A549 (cell line): Measurements from ENCODE around the gene AMIGO2. TPM values are rescaled to one million over a fixed set of nuclear protein-coding genes. Genes with fewer than 3 reads are reported as not detected.

Experiments
- ATAC-seq, 2 experiments: fragments of 200-7000 bp in 1 of 2; fragments of >200 bp in 1 of 2; cut with Nextera tagmentation in 1 of 2; cut with Tn5 transposase in 1 of 2; 3 replicates each; pipeline versions ENCODE4 v1.8.0 to v1.9.1; 2018 to 2020; ENCODE audit warnings: mild to moderate bottlenecking in 1 of 2, moderate library complexity in 1 of 2
- CTCF ChIA-PET: fragments of 300-600 bp; sonication (Branson Sonifier 250); formaldehyde crosslinking; extraction: SDS; loops from one replicate; lab custom pipeline; 2021; ENCODE audit warnings: antibody characterized with exemption, inconsistent platforms; lab: Yijun Ruan, JAX
- POLR2A ChIA-PET: fragments of 350-600 bp; formaldehyde crosslinking; extraction: SDS; loops from one replicate; lab custom pipeline; 2021; ENCODE audit warnings: antibody characterized with exemption, inconsistent platforms; lab: Yijun Ruan, JAX
- DNase-seq, 2 experiments: peaks; one replicate each; pipeline versions ENCODE4 v3.0.0 to v3.0.0-alpha.2; 2011 to 2016; ENCODE audit warnings: low read depth in 1 of 2, low spot score in 1 of 2
- FAIRE-seq: peaks from 2 replicates; lab custom pipeline; 2011; peaks lifted over from hg19 to GRCh38; lab: Jason Lieb, UNC
- H3K27ac ChIP-seq, 2 experiments: fragments of >200 bp; sonication (Bioruptor Twin); formaldehyde crosslinking; 3 replicates each; pipeline ENCODE4 v1.5.1; 2016 to 2017
- H3K4me1 ChIP-seq: fragments of >200 bp; sonication (Bioruptor Twin); formaldehyde crosslinking; 3 replicates; pipeline ENCODE4 v1.6.1; 2016
- H3K4me2 ChIP-seq: fragments of >200 bp; sonication (Bioruptor Twin); formaldehyde crosslinking; 3 replicates; pipeline ENCODE4 v1.6.1; 2016
- H3K4me3 ChIP-seq: fragments of >200 bp; sonication (Bioruptor Twin); formaldehyde crosslinking; 3 replicates; pipeline ENCODE4 v1.5.1; 2016
- H3K9me3 ChIP-seq: fragments of >200 bp; sonication (Bioruptor Twin); formaldehyde crosslinking; 3 replicates; pipeline ENCODE4 v1.6.1; 2016
- ATOH8 ChIP-seq: fragments of 250-450 bp; sonication (Bioruptor Pico); IDR thresholded peaks from 2 replicates; pipeline ENCODE4 v1.5.0; 2020; ENCODE audit warnings: low read depth, mild to moderate bottlenecking, moderate library complexity
- CBX8 ChIP-seq: fragments of 200-600 bp; sonication (generic); IDR thresholded peaks from 2 replicates; pipeline ENCODE4 v1.6.1; 2016
- CEBPB ChIP-seq, 2 experiments: fragments of >200 bp in 1 of 2; sonication (Bioruptor Twin) in 1 of 2; formaldehyde crosslinking in 1 of 2; IDR thresholded peaks; 2 replicates each; pipeline ENCODE4 v1.6.1; 2012 to 2016
- EP300 ChIP-seq, 2 experiments: fragments of >200 bp; sonication (Bioruptor Twin); formaldehyde crosslinking; IDR thresholded peaks; 2 replicates in 1 of 2; 3 replicates in 1 of 2; pipeline ENCODE4 v1.6.1; 2016 to 2017
- FOSL2 ChIP-seq, 2 experiments: fragments of 450-650 bp in 1 of 2; fragments of >200 bp in 1 of 2; sonication (Bioruptor Twin) in 1 of 2; formaldehyde crosslinking; IDR thresholded peaks; 2 replicates each; pipeline versions ENCODE4 v1.5.0 to v1.6.1; 2016 to 2020; ENCODE audit warnings: mild to moderate bottlenecking in 1 of 2, moderate library complexity in 1 of 2
- GATA3 ChIP-seq: IDR thresholded peaks from 2 replicates; pipeline ENCODE4 v1.6.1; 2012; ENCODE audit warnings: borderline replicate concordance
- HDAC2 ChIP-seq: fragments of 200-600 bp; sonication (generic); IDR thresholded peaks from 2 replicates; pipeline ENCODE4 v1.6.1; 2016
- HES2 ChIP-seq: fragments of >200 bp; sonication (Bioruptor Twin); formaldehyde crosslinking; IDR thresholded peaks from 2 replicates; pipeline ENCODE4 v1.6.1; 2016
- HEYL ChIP-seq: fragments of 250-450 bp; sonication (Bioruptor Pico); IDR thresholded peaks from 2 replicates; pipeline ENCODE4 v1.8.0; 2021; ENCODE audit warnings: mild to moderate bottlenecking, moderate library complexity
- HOXA7 ChIP-seq: fragments of 250-450 bp; sonication (Bioruptor Pico); IDR thresholded peaks from 2 replicates; pipeline ENCODE4 v1.5.0; 2020; ENCODE audit warnings: mild to moderate bottlenecking, moderate library complexity
- JUNB ChIP-seq: fragments of >200 bp; sonication (Bioruptor Twin); formaldehyde crosslinking; IDR thresholded peaks from 2 replicates; pipeline ENCODE4 v1.6.1; 2016
- KDM5A ChIP-seq: fragments of 200-600 bp; sonication (generic); IDR thresholded peaks from 2 replicates; pipeline ENCODE4 v1.6.1; 2016; ENCODE audit warnings: antibody characterized with exemption, mild to moderate bottlenecking
- MAFK ChIP-seq: fragments of 450-650 bp; IDR thresholded peaks from 2 replicates; pipeline ENCODE4 v1.6.1; 2014; ENCODE audit not compliant: partially characterized antibody
- MYC ChIP-seq: IDR thresholded peaks from 2 replicates; pipeline ENCODE4 v1.6.1; 2012; ENCODE audit warnings: mild to moderate bottlenecking, inconsistent platforms, low read length, improper control_type of control experiment, borderline replicate concordance
- NFE2L2 ChIP-seq: fragments of 150-350 bp; conservative IDR thresholded peaks from 2 replicates; pipeline ENCODE4 v1.6.1; 2014; ENCODE audit warnings: low read length
- POLR2A ChIP-seq: IDR thresholded peaks from 2 replicates; pipeline ENCODE4 v1.6.1; 2012; ENCODE audit warnings: mild to moderate bottlenecking, low read length
- RAD21 ChIP-seq, 2 experiments: fragments of >200 bp in 1 of 2; sonication (Bioruptor Twin) in 1 of 2; formaldehyde crosslinking in 1 of 2; IDR thresholded peaks in 1 of 2; conservative IDR thresholded peaks in 1 of 2; 2 replicates in 1 of 2; 3 replicates in 1 of 2; pipeline ENCODE4 v1.6.1; 2012 to 2018; ENCODE audit warnings: inconsistent platforms in 1 of 2
- RARB ChIP-seq: fragments of 250-450 bp; sonication (Bioruptor Pico); IDR thresholded peaks from 2 replicates; pipeline ENCODE4 v1.8.0; 2021; ENCODE audit warnings: mild to moderate bottlenecking, moderate library complexity
- REST ChIP-seq: fragments of 200-600 bp; sonication (generic); IDR thresholded peaks from 2 replicates; pipeline ENCODE4 v1.6.1; 2016; ENCODE audit warnings: antibody characterized with exemption, mild to moderate bottlenecking, moderate library complexity
- RFX5 ChIP-seq: fragments of 450-650 bp; IDR thresholded peaks from 2 replicates; pipeline ENCODE4 v1.7.1; 2014; ENCODE audit warnings: antibody characterized with exemption, mild to moderate bottlenecking, moderate library complexity
- RNF2 ChIP-seq: fragments of 200-600 bp; sonication (generic); IDR thresholded peaks from 2 replicates; pipeline ENCODE4 v1.6.1; 2016; ENCODE audit warnings: low read depth, mild to moderate bottlenecking, antibody characterized with exemption, moderate library complexity, borderline replicate concordance
- SREBF2 ChIP-seq: fragments of 450-650 bp; IDR thresholded peaks from 2 replicates; pipeline ENCODE4 v1.6.1; 2014; ENCODE audit warnings: mild to moderate bottlenecking, moderate library complexity
- USF2 ChIP-seq: fragments of 450-650 bp; IDR thresholded peaks from 2 replicates; pipeline ENCODE4 v1.6.1; 2014; ENCODE audit warnings: antibody characterized with exemption
- WGBS: methylation state at CpG from one replicate; pipeline ENCODE4 v1.1.6; 2017; ENCODE audit errors: missing lambda C conversion rate; 5-methylcytosine and 5-hydroxymethylcytosine counted together
- polyA plus RNA-seq, 4 experiments: library from polyadenylated mRNA; depleted of rRNA in 3 of 4; stranded (reverse); fragments of >200 nt; fragmentation: RNase III in 1 of 4; extraction: RNeasy Plus Mini Kit Qiagen cat#74134 plus additional on column Dnase treatment in 1 of 4; gene quantifications; 2 replicates in 3 of 4; 3 replicates in 1 of 4; pipeline ENCODE4 v1.2.3, GENCODE V29; 2011 to 2017

The AMIGO2 gene
- polyA plus RNA-seq, 2 of the 4 experiments (the other 2 are of a cell fraction): 288 to 636 TPM

GRCh38 chr12:47034661-47035060 lies 45.1 kb downstream of the AMIGO2 start:
- ATAC-seq (no peak), FAIRE-seq (no peak)

GRCh38 chr12:47033789-47034555 lies 45.8 kb downstream of the AMIGO2 start:
- FAIRE-seq (no peak), ATAC-seq (0 out of 6 replicates have a peak, but pooled peaks of 1 of the 2 experiments have one; percentile 3), DNase-seq (peak in 1 of 2 experiments; percentile 32)
- peak overlapping the region; percentile 88 to 93 for H3K27ac ChIP-seq
- WGBS: 63% methylated on average over 5 of the region's 5 CpGs
- no peak overlapping the region for H3K4me3 ChIP-seq
- ChIA-PET CTCF (interaction anchor here (0.6 to 6.3 kb wide), 26 partner anchors 19 to 708 kb away, joined by 3 to 93 read pairs (median 6); partner anchors contain the start of genes AMIGO2 and PCED1B), POLR2A (interaction anchor here (1.1 kb wide), 1 partner anchor 186 kb away, joined by 3 read pairs; no protein-coding TSS in a partner anchor)
- H3K4me1 ChIP-seq: peaks cover 55% of the 10 kb centered on the region
- H3K4me2 ChIP-seq: peak overlapping the region; percentile 65
- TF ChIP-seq POLR2A (no peak), CBX8 (no peak), EP300 (IDR thresholded peaks at IDR 0.05) (no peak), RARB (CRISPR knock-in tag) (no peak), RAD21 (conservative IDR thresholded peaks at IDR 0.05 in 1 of 2, IDR thresholded peaks at IDR 0.05 in 1 of 2) (no peak; a peak in 1 of 5 replicates), USF2 (no peak), NFE2L2 (no peak), CEBPB (IDR thresholded peaks at IDR 0.05) (0 out of 4 replicates have a peak, but pooled peaks of 1 of the 2 experiments have one; percentile 22), HES2 (no peak), HOXA7 (no peak), MAFK (peak; percentile 85), MYC (no peak), ATOH8 (CRISPR knock-in tag) (no peak), FOSL2 (IDR thresholded peaks at IDR 0.05) (no peak), FOSL2 (CRISPR knock-in tag; IDR thresholded peaks at IDR 0.05) (peak; percentile 80), RFX5 (no peak), HDAC2 (no peak), KDM5A (no peak), GATA3 (no peak; the same call in 1 of the 2 replicates), HEYL (CRISPR knock-in tag) (no peak), JUNB (no peak), REST (no peak), SREBF2 (no peak)
- H3K9me3 ChIP-seq: peaks cover 4% of the 10 kb centered on the region; the same call in 1 of the 3 replicates

More at GRCh38 chr12:47034661-47035060, 45.1 kb downstream of the AMIGO2 start:
- 64% methylated on average over 2 of the region's 2 CpGs for WGBS
- H3K9me3 ChIP-seq: peaks cover 4% of the 10 kb centered on the region; the same call in 1 of the 3 replicates
- CTCF ChIA-PET: interaction anchor here (0.7 to 6.3 kb wide), 5 partner anchors 35 to 651 kb away, joined by 4 to 93 read pairs (median 6); partner anchors contain the start of genes AMIGO2 and PCED1B
- peak overlapping the region; percentile 88 to 93 for H3K27ac ChIP-seq
- H3K4me3 ChIP-seq: no peak overlapping the region
- peak overlapping the region; percentile 65 for H3K4me2 ChIP-seq
- POLR2A ChIA-PET: interaction anchor here (1.1 kb wide), 1 partner anchor 185 kb away, joined by 3 read pairs; no protein-coding TSS in a partner anchor
- no peak for TF ChIP-seq FOSL2 (IDR thresholded peaks at IDR 0.05)
- TF ChIP-seq FOSL2 (CRISPR knock-in tag; IDR thresholded peaks at IDR 0.05): peak; percentile 42; the same call in 1 of the 2 replicates
- no peak for TF ChIP-seq RNF2
- H3K4me1 ChIP-seq: peaks cover 58% of the 10 kb centered on the region
- peak in 1 of 2 experiments; percentile 21 for DNase-seq
